Tongue (tissue), 2 donors: ENCODE results near the gene ICAM3. TPM values are rescaled to one million over a fixed set of nuclear protein-coding genes. Genes with fewer than 3 reads are reported as not detected.
"Not testable (repeated sequence)": the region's sequence is repeated elsewhere in the genome, so short reads cannot be mapped to it uniquely, and the experiment has no call there.

Source experiments
- DNase-seq: peaks from one replicate; pipeline ENCODE4 v3.0.0-alpha.2; 2015
- total RNA-seq: library from RNA; depleted of rRNA; stranded (reverse); fragments of >200 nt; gene quantifications from one replicate; pipeline ENCODE4 v1.2.3, GENCODE V29; 2014

ICAM3 gene, protein sequence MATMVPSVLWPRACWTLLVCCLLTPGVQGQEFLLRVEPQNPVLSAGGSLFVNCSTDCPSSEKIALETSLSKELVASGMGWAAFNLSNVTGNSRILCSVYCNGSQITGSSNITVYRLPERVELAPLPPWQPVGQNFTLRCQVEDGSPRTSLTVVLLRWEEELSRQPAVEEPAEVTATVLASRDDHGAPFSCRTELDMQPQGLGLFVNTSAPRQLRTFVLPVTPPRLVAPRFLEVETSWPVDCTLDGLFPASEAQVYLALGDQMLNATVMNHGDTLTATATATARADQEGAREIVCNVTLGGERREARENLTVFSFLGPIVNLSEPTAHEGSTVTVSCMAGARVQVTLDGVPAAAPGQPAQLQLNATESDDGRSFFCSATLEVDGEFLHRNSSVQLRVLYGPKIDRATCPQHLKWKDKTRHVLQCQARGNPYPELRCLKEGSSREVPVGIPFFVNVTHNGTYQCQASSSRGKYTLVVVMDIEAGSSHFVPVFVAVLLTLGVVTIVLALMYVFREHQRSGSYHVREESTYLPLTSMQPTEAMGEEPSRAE
- total RNA-seq = 2.7 TPM

DNA sequence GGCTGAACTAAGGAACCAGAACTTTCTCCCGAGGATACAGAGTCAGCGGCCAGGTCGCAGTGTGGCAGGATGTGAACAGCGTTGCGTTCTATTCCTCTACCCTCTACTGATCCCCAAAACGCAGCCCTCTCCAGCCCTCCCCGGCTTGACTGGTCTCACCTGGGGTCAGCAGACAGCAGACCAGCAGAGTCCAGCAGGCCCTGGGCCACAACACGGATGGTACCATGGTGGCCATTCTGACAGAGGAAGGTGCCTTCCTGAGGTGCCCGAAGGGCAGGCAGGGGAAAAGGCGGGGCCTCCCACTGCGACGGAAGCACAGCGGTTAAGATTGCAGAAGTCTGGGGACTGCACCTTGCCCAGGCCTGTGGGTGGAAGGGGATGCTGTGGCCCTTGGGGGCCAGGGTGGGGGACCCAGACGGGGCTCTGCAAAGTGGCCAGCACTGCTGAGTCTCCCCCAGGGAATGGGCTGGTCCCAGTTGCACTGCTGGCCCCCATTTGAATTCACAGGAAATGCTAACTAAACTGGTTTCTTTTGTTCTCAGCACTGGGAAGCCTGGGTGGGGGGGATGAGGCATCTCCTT, at the start of gene ICAM3:
Gene ICAM3, minus strand, starts transcription at position 245 of the 581 bp plus-strand sequence. Its CDS starts 10 bp downstream, at position 235.
- no peak for DNase-seq

DNA sequence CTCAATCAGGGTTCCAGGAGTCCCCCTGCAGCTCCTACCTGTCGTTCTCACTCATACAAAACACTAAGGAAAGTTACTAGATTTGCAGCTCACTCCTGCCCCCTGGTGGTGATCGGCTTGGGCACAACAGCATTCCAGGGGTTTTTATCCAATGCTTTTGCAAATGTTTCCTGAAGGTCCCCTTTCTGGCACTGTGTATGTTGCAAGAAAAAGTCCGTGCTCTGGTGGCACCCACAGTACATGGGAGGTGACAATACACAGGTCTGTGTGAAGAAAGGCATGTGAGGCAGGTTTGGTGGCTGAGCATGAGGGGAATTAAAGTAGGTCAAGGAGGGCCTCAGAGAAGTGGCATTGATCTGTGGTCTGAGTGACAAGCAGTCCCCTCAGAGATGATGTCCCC, 49.5 kb upstream of the ICAM3 start:
- DNase-seq = peak; percentile 94

DNA sequence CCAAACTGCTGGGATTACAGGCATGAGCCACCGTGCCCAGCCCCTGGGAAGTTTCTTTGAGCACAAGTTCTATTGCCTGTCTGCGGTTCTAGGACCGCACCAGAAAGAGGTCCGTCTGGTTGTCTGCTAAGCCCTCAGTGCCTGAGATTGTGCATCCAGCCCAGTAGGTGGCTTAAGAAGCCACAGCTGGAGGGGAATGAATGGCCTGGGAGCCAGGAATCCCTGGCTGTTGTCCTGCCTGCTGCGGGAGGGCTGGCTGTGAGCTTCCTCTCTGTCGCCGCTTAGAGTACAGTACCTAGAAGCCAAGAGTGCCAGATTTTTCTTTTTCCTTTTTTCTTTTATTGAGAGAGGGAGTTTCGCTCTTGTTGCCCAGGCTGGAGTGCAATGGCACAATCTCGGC, 45.2 kb upstream of the ICAM3 start:
- DNase-seq = no peak

DNA sequence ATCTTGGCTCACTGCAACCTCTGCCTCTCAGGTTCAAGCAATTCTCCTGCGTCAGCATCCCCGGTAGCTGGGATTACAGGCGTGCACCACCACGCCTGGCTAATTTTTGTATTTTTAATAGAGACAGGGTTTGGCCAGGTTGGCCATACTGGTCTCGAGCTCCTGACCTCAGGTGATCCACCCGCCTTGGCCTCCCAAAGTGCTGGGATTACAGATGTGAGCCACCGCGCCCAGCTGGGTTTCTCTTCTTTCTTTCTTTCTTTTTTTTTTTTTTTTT, 43.7 kb upstream of the ICAM3 start:
- DNase-seq = not testable (repeated sequence)

DNA sequence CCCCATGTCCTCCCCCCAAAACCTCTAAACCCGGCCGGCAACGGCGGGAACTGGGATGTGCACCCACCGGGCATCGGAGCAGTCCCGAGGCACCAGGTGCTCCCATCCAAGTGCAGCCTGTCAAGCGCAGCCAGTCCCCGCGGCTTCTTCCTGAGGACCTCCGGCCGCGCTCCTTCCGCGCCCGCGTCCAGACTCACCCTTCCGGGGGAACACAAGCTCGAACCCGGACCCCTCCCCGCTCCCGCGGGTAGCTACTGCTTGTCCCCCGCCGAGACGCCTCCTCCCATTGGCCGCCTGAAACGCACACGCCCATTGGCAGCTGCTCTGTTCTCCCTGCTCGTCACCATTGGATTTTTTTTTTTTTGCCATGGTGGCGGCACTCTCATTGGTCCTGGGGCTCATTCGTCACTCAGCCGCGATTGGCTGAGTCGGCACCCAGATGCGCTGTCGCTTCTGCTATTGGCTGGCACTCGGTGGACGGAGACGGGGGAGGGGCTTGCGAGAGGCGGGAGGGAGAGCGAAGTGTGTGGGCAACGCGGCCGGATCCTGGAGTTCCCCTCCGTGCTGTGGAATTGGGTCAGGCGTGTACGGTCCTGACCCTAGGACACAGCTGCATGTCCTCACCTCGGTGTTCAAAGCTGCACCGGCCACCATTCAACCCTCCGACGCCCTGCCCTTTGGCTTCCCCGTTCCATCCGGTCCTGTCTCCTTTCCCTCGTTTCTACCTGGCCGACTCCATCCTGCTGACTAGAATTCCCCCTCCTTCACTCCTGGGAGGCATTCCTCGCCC, 41.1 kb upstream of the ICAM3 start, which contains the start of gene TYK2:
Gene TYK2, minus strand, starts transcription at position 260 of the 790 bp plus-strand sequence. CDS start 2,166 bp downstream, outside the sequence.
- peak; percentile 100 for DNase-seq

DNA sequence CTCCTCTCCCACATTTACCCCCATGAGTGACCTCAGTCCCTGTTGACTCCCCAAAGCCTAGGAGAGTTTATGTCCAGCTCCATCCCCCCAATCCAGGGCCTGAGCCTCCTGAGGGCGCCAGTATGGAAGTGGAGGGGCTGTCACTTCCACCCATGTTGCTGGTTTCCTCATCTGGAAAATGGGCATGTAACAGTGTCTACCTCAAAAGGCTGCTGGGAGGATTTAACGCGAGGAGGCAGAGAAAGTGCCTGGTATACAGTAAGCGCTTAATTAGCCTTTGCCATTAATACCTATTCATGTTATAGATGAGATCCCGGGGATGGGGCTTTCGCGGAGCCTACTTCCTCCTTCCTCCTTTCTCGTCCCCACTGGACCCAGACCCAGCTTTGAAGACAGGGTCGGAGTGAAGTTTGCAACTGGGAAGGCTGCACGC, 40.5 kb upstream of the ICAM3 start:
- no peak for DNase-seq

DNA sequence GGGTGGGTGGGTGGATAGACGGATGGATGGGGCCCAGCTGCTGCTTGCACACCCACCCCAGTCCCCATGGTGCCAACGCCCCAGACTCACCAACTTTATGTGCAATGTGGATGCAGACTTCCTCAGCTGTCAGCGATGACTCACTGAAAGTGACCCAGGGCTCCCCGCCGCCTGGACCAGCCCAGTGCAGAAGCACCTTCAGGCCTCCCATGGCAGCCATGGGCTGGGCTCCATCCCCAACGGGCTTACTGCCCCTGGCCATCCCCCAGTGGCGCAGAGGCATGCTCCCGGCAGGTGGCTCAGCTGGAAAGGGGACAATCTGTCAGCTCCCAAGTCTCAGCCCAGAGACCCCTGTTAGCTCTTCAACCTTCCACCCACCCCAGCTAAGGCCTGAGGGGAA, 38.7 kb upstream of the ICAM3 start:
- DNase-seq = no peak

DNA sequence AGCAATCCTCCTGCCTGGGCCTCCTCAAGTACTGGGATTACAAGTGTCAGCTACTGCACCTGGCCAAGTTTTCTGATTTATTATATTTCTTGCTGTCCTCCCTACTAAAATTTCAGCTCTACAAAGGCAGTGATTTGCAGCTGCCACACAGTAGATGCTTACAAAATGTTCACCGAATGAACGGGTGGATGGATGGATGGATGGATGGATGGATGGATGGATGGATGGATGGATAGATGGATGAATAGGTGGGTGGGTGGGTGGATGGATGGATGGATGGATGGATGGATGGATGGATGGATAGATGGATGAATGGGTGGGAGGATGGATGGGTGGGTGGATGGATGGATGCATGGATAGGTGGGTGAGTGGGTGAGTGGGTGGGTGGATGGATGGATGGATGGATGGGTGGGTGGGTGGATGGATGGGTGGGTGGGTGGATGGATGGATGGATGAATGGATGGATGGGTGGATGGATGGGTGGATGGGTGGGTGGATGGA, 37.8 kb upstream of the ICAM3 start:
- not testable (repeated sequence) for DNase-seq

DNA sequence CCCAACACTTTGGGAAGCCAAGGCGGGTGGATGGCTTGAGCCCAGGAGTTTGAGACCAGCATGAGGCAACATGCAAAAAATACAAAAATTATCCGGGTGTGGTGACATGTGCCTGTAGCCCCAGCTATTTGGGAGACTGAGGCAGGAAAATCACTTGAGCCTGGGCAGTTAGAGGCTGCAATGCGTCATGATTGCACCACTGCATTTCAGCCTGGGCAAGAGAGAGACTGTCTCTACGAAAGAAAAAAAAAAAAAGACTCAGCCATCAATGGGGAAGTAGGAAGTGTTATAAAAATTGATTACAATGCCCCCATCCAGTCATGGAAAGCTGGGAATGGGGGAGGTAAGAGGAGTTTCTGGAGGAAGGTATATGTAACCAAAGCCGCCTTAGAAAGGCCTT, 35.5 kb upstream of the ICAM3 start:
- DNase-seq = no peak

DNA sequence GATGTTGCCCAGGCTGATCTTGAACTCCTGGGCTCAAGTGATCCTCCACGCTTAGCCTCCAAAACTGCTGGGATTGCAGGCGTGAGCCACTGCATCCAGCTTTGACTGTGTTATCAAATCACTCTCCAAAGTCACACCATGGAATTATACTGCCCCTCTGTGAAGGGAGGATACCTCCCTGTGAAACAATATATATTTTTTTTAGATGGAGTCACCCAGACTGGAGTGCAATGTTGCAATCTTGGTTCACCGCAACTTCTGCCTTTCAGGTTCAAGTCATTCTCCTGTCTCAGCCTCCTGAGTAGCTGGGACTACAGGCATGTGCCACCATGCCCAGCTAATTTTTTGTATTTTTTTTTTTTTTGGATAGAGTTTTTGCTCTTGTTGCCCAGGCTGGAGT, 33.3 kb upstream of the ICAM3 start:
- no peak for DNase-seq

DNA sequence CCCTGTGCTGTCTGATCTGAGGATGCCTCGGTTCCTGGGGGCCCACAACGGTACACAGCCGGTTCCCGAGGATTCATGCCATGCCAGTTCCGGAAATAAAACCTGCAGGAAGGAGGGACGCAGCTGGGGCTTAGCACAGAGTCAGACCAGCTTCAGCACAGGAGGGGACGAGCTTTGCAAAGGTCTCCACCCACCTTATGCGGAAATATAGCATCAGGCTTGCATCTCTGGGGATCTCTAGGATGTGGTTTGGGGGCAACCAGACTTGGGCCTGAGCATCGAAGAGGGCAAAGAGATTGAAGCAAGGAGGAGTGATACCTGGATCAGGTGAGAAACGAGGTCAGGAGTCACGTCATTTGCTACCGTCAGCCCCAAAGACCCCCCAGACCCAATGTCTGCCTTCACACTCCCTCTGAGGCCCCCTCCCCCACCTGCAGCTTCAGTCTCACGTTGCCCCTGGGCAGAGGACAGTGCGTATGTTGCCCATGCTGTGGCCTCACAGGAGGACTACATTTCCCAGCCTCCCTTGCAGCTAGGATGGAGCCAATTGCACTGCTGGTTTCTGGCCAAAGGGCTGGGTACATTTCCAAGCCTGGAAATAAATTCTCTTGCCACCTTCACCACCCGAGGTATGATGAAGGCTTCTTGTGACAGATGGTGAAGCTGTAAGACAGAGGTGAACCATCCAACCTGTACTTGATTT, 28.8 kb upstream of the ICAM3 start:
- DNase-seq = no peak

DNA sequence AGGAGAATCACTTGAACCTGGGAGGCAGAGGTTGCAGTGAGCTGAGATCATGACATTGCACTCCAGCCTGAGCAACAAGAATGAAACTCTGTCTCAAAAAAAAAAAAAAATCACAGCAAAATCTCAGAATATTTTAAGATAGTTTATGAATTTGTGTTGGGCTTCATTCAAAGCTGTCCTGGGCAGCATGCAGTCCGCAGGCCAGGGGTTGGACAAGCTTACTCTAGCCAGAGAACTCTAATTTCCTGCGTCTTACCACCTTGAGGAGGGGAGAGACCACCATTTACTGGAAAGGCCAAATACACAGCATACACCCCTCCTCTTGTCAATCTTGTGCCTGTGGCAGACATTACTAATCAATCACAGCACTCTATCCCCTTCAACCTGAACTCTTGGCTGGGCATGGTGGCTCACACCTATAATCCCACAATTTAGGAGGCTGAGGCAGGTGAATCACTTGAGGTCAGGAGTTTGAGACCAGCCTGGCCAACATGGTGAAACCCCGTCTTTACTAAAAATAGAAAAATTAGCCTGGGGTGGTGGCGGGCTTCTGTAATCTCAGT, 27.6 kb upstream of the ICAM3 start:
- not testable (repeated sequence) for DNase-seq

DNA sequence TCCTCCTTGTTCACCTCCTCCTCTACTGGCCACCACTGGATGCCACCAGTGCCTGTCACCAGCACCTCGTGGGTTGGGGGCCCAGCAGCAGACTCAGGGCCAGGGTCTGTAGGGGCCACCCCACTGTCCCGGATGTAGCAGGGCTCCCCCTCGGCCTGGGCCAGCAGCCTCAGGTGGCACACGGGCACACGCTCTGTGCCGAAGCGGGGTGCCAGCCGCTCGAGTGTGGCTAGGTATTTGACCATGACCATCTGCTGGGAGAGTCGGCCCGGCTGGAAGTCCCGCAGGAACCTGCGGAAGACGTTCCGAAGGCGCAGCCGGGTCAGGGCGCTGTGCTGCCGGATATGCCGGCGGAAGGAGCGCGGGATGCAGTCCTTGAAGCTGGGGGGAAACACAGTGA, 26.1 kb upstream of the ICAM3 start:
- DNase-seq = no peak

DNA sequence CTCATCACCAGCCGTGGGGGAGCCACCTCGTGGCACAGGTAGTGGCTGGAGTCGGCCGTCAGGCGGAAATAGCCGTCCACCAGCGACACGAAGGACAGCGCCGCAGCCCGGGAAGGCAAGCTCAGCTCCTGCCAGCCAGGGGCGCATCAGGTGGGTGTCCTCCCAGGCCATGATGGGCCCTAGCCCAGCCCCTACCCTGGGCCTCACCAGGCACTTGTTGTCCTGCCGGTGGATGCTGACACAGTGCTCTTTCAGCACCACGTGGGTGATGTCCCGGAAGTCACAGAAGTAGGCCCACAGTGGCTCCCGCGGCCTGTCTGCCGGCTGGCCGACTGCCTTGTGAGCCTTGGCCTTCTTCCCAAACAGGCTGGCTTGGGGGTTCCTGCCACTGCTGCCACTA, 25.2 kb upstream of the ICAM3 start:
- DNase-seq = no peak

DNA sequence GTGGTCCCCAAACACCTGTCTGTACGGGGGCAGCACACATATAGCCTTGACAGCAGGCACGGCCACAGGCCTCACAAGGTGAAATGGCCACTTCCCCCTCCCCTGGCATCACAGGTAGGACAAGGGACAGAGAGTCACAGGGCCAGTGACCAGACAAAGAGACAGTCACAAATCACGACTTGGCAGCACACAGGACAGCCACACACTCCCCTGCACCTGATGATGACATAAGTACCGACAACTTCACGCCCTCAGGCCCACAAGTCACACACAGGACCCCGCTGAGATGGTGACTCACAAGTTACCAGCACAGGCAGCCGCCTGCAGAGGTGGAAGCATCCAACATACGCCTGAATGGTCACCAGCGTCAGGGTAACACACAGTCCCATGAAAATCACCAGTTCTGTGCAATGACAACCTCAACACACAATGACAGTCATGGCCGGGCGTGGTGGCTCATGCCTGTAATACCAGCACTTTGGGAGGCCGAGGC, 24.4 kb upstream of the ICAM3 start:
- no peak for DNase-seq

DNA sequence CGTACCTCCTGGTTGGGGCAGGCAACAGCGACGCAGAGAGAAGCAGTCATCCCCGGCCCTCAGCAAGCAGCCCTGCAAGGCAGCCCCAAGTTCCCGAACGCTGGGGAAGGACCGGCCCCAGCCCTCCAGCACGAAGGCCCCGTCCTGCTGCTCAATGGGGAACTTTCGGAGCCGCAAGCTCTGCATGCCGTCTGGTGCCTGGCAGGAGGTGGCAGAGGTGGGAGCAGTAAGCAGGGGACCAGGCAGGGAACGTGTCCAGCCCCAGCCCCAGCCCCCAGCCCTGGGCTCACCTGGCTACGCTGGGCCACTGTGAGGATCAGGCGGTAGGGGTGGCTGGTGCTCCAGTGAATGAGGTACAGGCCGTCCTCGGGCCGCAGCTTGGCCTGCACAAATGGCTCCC, 22.8 kb upstream of the ICAM3 start:
- no peak for DNase-seq

DNA sequence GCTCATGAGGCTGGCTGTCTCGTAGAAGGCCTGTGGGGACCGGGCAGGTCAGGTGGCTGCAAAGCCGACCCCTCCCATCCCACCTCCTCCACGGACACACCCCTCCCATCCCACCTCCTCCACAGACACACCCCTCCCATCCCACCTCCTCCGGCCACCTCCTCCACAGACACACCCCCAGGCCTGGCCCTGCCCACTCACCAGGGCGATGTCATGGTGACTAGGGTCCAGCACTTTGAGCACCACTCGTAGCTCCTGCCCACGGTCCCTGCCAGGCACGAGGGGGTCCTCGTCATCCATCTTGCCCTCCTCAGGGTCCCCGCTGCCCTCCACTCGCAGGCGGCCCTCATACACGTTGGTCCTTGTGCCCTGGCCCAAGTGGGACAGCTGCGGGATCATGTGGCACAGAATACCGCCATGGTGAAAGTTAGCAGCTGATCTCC, 22.2 kb upstream of the ICAM3 start:
- DNase-seq = no peak

DNA sequence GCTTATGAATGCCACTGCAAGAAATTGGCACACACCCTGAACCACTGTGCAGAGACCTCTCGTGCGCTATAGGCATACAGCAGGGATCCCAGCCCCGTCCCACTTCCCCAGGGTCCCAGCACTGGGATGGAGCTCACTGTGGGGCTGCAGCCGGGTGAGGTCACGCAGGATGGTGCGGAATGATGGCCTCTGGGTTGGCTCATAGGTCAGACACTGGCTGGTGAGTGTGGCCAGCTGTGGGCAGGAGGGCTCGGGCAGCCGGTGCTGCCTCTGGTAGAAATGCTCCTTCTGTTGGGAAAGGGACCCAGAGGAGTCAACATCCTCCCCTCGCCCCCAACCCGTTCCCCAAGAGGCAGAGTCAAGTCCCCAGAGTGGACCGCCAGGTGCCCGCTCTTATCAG, 17.0 kb upstream of the ICAM3 start:
- no peak for DNase-seq

DNA sequence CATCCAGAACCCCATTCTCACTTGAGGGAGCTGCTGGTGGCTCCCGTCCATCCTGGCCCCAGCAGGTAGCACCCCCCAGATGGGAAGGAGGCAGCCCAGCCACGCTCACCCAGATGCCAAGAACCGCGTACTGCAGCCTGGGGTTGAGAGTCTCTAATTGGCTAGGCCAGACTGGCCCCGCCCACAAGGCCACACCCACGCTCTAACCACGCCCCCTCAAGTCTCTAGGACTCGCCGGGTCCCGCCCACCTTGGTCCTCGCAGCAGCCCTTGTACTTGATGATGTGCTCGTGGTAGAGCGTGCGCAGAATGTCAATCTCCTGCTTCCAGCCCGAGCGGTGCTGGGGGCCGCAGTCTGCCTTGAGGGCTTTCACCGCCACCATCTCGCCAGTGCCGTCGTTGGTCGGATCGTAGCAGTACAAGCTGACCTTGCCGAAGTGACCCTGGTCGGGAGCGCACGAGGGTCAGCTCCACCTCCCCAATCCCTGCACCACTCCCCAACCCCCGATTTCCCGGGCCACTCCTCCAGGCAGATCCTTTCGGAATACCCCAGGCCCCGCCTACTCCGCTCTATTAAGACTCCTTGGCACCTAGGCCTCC, 14.5 kb upstream of the ICAM3 start:
- DNase-seq = peak; percentile 75

DNA sequence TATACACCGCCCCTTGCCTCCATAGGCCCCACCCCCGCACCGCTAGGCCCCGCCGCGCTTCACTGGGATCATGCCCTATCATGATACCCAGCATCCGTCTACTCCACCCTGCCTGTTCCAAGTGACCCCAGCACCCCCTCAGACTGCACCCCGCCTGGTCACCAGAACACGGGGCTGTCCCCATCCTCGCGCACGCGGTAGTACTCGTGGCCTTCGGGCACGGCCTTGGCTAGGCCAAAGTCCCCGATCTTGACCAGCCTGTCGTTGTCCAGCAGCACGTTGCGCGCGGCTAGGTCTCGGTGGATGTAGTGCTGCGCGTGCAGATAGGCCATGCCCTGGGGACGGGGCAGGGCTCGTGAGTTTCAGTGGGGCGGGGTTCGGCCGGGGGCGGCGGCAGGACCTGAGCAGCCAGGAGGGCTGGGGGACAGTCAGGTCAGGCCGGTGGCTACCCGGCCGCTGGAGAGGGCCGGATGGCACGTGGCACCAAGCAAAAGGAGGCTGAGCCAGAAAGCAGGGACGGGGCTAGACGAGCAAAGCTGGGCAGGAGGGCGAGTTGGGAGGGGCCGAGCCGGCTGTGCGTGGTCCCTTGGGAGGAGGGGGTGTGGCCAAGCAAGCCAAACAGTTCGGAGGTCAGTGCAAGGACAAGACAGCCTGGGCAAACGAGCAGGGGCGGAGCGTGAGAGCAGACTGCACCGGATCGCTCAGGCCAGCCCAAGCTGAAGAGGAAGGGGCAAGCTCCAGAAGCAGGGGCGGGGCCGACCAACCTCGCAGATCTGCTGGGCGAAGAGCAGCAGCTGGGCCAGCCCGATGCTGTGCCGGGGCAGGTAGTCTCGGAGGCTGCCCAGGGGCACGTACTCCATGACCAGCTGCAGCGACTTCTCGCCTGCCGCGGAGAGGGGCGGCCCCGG, 13.6 kb upstream of the ICAM3 start:
- DNase-seq = peak; percentile 77
